Forelimb muscle (tissue), 1 donor: ENCODE measurements around the gene CNTLN. TPM values are rescaled to one million over a fixed set of nuclear protein-coding genes. Genes with fewer than 3 reads are reported as not detected.
"Not testable (repeated sequence)": the region's sequence is repeated elsewhere in the genome, so short reads cannot be mapped to it uniquely, and the experiment has no call there.

ENCODE experiments used
- DNase-seq: peaks from one replicate; pipeline ENCODE4 v3.0.0-alpha.2; 2013; ENCODE audit warnings: low read depth
- polyA plus RNA-seq: library from polyadenylated mRNA; unstranded; fragments of 120-200 nt; gene quantifications from one replicate; pipeline ENCODE4 v1.2.1, GENCODE V29; 2013; ENCODE audit not compliant: insufficient read length

Gene CNTLN
- polyA plus RNA-seq, 1 donor: 7.4 TPM

GRCh38 chr9:17171309-17172094, 36.7 kb downstream of the CNTLN start:
- no peak for DNase-seq

- DNase-seq: not testable (repeated sequence)
Measured at GRCh38 chr9:17177496-17177895, 42.7 kb downstream of the CNTLN start.

- DNase-seq: no peak
Measured at GRCh38 chr9:17185481-17186029, 50.7 kb downstream of the CNTLN start.

- no peak for DNase-seq
Measured at GRCh38 chr9:17191082-17191481, 56.2 kb downstream of the CNTLN start.

- no peak for DNase-seq
Measured at GRCh38 chr9:17204611-17205152, 69.8 kb downstream of the CNTLN start.

GRCh38 chr9:17216011-17216410, 81.2 kb downstream of the CNTLN start:
- no peak for DNase-seq

- DNase-seq: no peak
Measured at GRCh38 chr9:17216646-17217045, 81.8 kb downstream of the CNTLN start.

- no peak for DNase-seq
Measured at GRCh38 chr9:17217272-17217671, 82.4 kb downstream of the CNTLN start.

- DNase-seq: no peak
Measured at GRCh38 chr9:17219261-17219660, 84.4 kb downstream of the CNTLN start.

- DNase-seq: no peak
Measured at GRCh38 chr9:17222932-17223331, 88.1 kb downstream of the CNTLN start.

- DNase-seq: no peak
Measured at GRCh38 chr9:17225407-17225806, 90.6 kb downstream of the CNTLN start.

GRCh38 chr9:17229945-17230560, 95.2 kb downstream of the CNTLN start:
- DNase-seq: no peak

GRCh38 chr9:17230646-17231045, 95.8 kb downstream of the CNTLN start:
- DNase-seq: no peak

- no peak for DNase-seq
Measured at GRCh38 chr9:17236147-17236546, 101.3 kb downstream of the CNTLN start.

GRCh38 chr9:17246770-17247169, 111.9 kb downstream of the CNTLN start:
- DNase-seq: no peak

- no peak for DNase-seq
Measured at GRCh38 chr9:17251100-17251499, 116.3 kb downstream of the CNTLN start.

GRCh38 chr9:17268531-17269188, 133.8 kb downstream of the CNTLN start:
- not testable (repeated sequence) for DNase-seq

GRCh38 chr9:17269799-17270198, 135.0 kb downstream of the CNTLN start:
- no peak for DNase-seq

GRCh38 chr9:17272536-17272935, 137.7 kb downstream of the CNTLN start:
- peak; percentile 1 for DNase-seq

- no peak for DNase-seq
Measured at GRCh38 chr9:17280350-17281012, 145.6 kb downstream of the CNTLN start.

GRCh38 chr9:17290673-17291072, 155.8 kb downstream of the CNTLN start:
- not testable (repeated sequence) for DNase-seq

GRCh38 chr9:17291766-17292165, 156.9 kb downstream of the CNTLN start:
- no peak for DNase-seq
